ENCODE measurements around the gene HES2. TPM values are rescaled to one million over a fixed set of nuclear protein-coding genes. Genes with fewer than 3 reads are reported as not detected.

Gene HES2
- total and polyA plus RNA-seq, 9 of the 15 experiments (the other 6 are each of a cell fraction or from before 2014, with no cell fraction given), result 0.05 to 0.18 (median 0.07) TPM; not detected in 4

DNA sequence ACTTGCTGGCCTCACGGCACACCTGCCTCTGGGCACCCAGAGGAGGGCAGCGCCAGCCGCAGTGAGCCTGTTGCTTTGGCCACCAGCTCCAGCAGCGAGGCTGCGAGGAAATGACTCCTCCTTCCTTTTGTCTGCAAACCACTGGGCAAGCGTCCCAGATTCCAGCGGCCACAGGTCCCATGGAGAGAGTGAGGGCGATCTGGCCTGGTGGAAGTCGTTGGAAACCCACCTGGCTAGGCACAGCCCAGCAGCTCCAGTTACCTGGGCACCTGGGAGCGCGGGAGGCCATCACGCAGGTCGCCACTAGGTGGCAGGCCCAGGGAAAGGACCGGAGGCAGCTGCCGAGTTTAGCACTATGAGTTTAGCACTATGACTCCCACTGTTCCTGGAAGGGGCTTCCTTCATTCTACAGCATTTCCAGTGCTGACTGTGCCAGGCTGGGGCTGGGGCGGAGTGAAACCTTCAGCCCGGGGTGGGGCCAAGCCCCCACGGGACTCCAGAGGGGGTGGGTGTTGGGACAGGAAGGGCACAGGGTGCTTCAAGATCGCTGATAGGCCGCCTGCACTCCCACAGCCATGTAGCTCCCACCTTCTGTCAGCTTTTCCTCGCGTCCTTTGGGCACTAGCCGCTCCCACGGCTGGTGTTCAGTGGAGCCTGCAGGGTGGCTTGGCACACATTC lies 3.7 kb upstream of the HES2 start (continued):
- TF ChIP-seq REST (IDR thresholded peaks at IDR 0.05; ENCODE audit: borderline replicate concordance) (peak; percentile 61; the same call in 1 of the 2 replicates), REST (CRISPR knock-in tag; IDR thresholded peaks at IDR 0.05; ENCODE audit: low read depth) (no peak), POU5F1 (IDR thresholded peaks at IDR 0.05; ENCODE audit: borderline replicate concordance, low read depth, low read length, partially characterized antibody) (peak; percentile 15), HMG20B (CRISPR knock-in tag; IDR thresholded peaks at IDR 0.05) (no peak), ZEB2 (IDR thresholded peaks at IDR 0.05) (peak; percentile 92), ILF3 (IDR thresholded peaks at IDR 0.05; ENCODE audit: borderline replicate concordance) (no peak), SP1 (CRISPR knock-in tag; IDR thresholded peaks at IDR 0.05) (peak; percentile 55), TOE1 (IDR thresholded peaks at IDR 0.05; ENCODE audit: borderline replicate concordance) (0 out of 2 replicates have a peak, but pooled peaks have one; percentile 20), TOE1 (CRISPR knock-in tag; IDR thresholded peaks at IDR 0.05; ENCODE audit: borderline replicate concordance, low read depth) (no peak), RAD21 (CRISPR knock-in tag; conservative IDR thresholded peaks at IDR 0.05 in 1 of 2, IDR thresholded peaks at IDR 0.05 in 1 of 2) (peak in 1 of 2 experiments; percentile 77; a peak in 2 of 4 replicates), RB1 (IDR thresholded peaks at IDR 0.05; ENCODE audit: low read depth) (peak; percentile 90), KDM2B (CRISPR knock-in tag; IDR thresholded peaks at IDR 0.05) (0 out of 2 replicates have a peak, but pooled peaks have one; percentile 29)
- TF ChIP-seq, protein P1, sequence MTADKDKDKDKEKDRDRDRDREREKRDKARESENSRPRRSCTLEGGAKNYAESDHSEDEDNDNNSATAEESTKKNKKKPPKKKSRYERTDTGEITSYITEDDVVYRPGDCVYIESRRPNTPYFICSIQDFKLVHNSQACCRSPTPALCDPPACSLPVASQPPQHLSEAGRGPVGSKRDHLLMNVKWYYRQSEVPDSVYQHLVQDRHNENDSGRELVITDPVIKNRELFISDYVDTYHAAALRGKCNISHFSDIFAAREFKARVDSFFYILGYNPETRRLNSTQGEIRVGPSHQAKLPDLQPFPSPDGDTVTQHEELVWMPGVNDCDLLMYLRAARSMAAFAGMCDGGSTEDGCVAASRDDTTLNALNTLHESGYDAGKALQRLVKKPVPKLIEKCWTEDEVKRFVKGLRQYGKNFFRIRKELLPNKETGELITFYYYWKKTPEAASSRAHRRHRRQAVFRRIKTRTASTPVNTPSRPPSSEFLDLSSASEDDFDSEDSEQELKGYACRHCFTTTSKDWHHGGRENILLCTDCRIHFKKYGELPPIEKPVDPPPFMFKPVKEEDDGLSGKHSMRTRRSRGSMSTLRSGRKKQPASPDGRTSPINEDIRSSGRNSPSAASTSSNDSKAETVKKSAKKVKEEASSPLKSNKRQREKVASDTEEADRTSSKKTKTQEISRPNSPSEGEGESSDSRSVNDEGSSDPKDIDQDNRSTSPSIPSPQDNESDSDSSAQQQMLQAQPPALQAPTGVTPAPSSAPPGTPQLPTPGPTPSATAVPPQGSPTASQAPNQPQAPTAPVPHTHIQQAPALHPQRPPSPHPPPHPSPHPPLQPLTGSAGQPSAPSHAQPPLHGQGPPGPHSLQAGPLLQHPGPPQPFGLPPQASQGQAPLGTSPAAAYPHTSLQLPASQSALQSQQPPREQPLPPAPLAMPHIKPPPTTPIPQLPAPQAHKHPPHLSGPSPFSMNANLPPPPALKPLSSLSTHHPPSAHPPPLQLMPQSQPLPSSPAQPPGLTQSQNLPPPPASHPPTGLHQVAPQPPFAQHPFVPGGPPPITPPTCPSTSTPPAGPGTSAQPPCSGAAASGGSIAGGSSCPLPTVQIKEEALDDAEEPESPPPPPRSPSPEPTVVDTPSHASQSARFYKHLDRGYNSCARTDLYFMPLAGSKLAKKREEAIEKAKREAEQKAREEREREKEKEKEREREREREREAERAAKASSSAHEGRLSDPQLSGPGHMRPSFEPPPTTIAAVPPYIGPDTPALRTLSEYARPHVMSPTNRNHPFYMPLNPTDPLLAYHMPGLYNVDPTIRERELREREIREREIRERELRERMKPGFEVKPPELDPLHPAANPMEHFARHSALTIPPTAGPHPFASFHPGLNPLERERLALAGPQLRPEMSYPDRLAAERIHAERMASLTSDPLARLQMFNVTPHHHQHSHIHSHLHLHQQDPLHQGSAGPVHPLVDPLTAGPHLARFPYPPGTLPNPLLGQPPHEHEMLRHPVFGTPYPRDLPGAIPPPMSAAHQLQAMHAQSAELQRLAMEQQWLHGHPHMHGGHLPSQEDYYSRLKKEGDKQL (CRISPR knock-in tag; IDR thresholded peaks at IDR 0.05; ENCODE audit: borderline replicate concordance), result no peak

Data from K562 (cell line).